ENCODE data around the gene CYB561A3.

CYB561A3 gene

GRCh38 chr11:61369372-61370348 lies 8.0 kb upstream of the CYB561A3 start:
- no peak for DNase-seq (ENCODE audit: low spot score)

- DNase-seq (ENCODE audit: low spot score), result no peak
Observed at GRCh38 chr11:61368646-61369045, 7.0 kb upstream of the CYB561A3 start.

GRCh38 chr11:61367406-61367805 lies 5.7 kb upstream of the CYB561A3 start:
- DNase-seq (ENCODE audit: low spot score), result no peak

GRCh38 chr11:61364012-61364675 lies 2.5 kb upstream of the CYB561A3 start:
- DNase-seq (ENCODE audit: low spot score), result no peak

GRCh38 chr11:61362542-61362875 lies 827 bp upstream of the CYB561A3 start:
- DNase-seq (ENCODE audit: low spot score), result no peak

- DNase-seq (ENCODE audit: low spot score), result no peak
Observed at GRCh38 chr11:61361237-61361740, 393 bp downstream of the CYB561A3 start.

- no peak for DNase-seq (ENCODE audit: low spot score)
Observed at GRCh38 chr11:61359516-61359915, 2.2 kb downstream of the CYB561A3 start.

- no peak for DNase-seq (ENCODE audit: low spot score)
Observed at GRCh38 chr11:61358566-61358965, 3.1 kb downstream of the CYB561A3 start.

- no peak for DNase-seq (ENCODE audit: low spot score)
Observed at GRCh38 chr11:61357894-61358239, 3.8 kb downstream of the CYB561A3 start.

- no peak for DNase-seq (ENCODE audit: low spot score)
Observed at GRCh38 chr11:61357233-61357893, 4.3 kb downstream of the CYB561A3 start.

- no peak for DNase-seq (ENCODE audit: low spot score)
Observed at GRCh38 chr11:61356706-61357105, 5.0 kb downstream of the CYB561A3 start.

GRCh38 chr11:61354208-61354607 lies 7.5 kb downstream of the CYB561A3 start:
- no peak for DNase-seq (ENCODE audit: low spot score)

GRCh38 chr11:61353131-61354067 lies 8.3 kb downstream of the CYB561A3 start:
- DNase-seq (ENCODE audit: low spot score), result no peak

- DNase-seq (ENCODE audit: low spot score), result no peak
Observed at GRCh38 chr11:61352038-61352437, 9.6 kb downstream of the CYB561A3 start.

- DNase-seq (ENCODE audit: low spot score), result no peak
Observed at GRCh38 chr11:61350803-61351202, 10.9 kb downstream of the CYB561A3 start.

- no peak for DNase-seq (ENCODE audit: low spot score)
Observed at GRCh38 chr11:61350336-61350735, 11.3 kb downstream of the CYB561A3 start.

GRCh38 chr11:61349916-61350315 lies 11.8 kb downstream of the CYB561A3 start:
- no peak for DNase-seq (ENCODE audit: low spot score)

- DNase-seq (ENCODE audit: low spot score), result no peak
Observed at GRCh38 chr11:61349189-61349751, 12.4 kb downstream of the CYB561A3 start.

GRCh38 chr11:61347916-61348461 lies 13.7 kb downstream of the CYB561A3 start:
- peak; percentile 61 for DNase-seq (ENCODE audit: low spot score)

- DNase-seq (ENCODE audit: low spot score), result no peak
Observed at GRCh38 chr11:61345954-61346843, 15.5 kb downstream of the CYB561A3 start.
